ENCODE data around the gene SRM. TPM values are rescaled to one million over a fixed set of nuclear protein-coding genes. Genes with fewer than 3 reads are reported as not detected.
A peak's percentile ranks its signal among the peaks of the same experiment; 100 is the strongest.

The SRM gene
- total RNA-seq, 2 donors from 2014 or later, result 106 to 107 TPM

DNA sequence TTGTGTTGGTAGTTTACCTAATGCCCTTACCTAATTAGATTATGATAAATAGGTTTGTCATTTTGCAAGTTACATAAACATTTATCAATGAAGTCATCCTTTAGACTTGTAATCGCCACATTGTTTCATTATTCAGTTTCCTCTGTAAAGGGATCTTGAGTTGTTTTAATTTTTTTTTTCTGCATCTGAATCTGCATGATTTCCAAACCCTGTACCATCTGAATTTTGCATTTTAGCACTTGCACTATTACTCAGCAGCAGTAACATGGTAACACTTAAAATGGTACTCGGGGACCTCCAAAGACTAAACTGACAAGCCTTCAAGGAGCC, 35.0 kb downstream of the SRM start:
- no peaks in the 10 kb centered on the region for H3K27me3 ChIP-seq (ENCODE audit: control insufficient read depth, insufficient read depth, low read length, poor library complexity, severe bottlenecking)
- H3K27me3 Mint-ChIP-seq (ENCODE audit: insufficient read depth), result no peaks in the 10 kb centered on the region
- H3K9me3 Mint-ChIP-seq, result no peaks in the 10 kb centered on the region
- peaks cover 87% of the 10 kb centered on the region for H3K36me3 ChIP-seq (ENCODE audit: control insufficient read depth, insufficient read depth, low read length)
- peaks cover 3% of the 10 kb centered on the region for H3K4me1 ChIP-seq (ENCODE audit: control insufficient read depth, insufficient read depth, low read length)
- no peak for DNase-seq
- H3K27ac ChIP-seq (ENCODE audit: low read depth, low read length), result no peak overlapping the region
- H3K9me3 ChIP-seq (ENCODE audit: control insufficient read depth, low read length), result no peaks in the 10 kb centered on the region
- 88% methylated on average over 2 of the region's 2 CpGs; no CpG with 5 or more reads in 1 of the 2 experiments for WGBS, 2 experiments (ENCODE audit: insufficient coverage in 1 of 2, insufficient read length in 1 of 2)
- H3K36me3 Mint-ChIP-seq (ENCODE audit: low read depth), result peaks cover 84% of the 10 kb centered on the region
- no peak overlapping the region for H3K9ac ChIP-seq (ENCODE audit: extremely low read depth, low read length, poor library complexity, severe bottlenecking)
- H3K4me1 Mint-ChIP-seq, result peaks cover 29% of the 10 kb centered on the region
- peak overlapping the region; percentile 16 for H3K4me3 ChIP-seq (ENCODE audit: low read length)
- peak overlapping the region; percentile 42 for H3K27ac Mint-ChIP-seq
- TF ChIP-seq, protein P1, sequence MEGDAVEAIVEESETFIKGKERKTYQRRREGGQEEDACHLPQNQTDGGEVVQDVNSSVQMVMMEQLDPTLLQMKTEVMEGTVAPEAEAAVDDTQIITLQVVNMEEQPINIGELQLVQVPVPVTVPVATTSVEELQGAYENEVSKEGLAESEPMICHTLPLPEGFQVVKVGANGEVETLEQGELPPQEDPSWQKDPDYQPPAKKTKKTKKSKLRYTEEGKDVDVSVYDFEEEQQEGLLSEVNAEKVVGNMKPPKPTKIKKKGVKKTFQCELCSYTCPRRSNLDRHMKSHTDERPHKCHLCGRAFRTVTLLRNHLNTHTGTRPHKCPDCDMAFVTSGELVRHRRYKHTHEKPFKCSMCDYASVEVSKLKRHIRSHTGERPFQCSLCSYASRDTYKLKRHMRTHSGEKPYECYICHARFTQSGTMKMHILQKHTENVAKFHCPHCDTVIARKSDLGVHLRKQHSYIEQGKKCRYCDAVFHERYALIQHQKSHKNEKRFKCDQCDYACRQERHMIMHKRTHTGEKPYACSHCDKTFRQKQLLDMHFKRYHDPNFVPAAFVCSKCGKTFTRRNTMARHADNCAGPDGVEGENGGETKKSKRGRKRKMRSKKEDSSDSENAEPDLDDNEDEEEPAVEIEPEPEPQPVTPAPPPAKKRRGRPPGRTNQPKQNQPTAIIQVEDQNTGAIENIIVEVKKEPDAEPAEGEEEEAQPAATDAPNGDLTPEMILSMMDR (conservative IDR thresholded peaks at IDR 0.05), result no peak
- H3K4me3 Mint-ChIP-seq, result no peak overlapping the region

DNA sequence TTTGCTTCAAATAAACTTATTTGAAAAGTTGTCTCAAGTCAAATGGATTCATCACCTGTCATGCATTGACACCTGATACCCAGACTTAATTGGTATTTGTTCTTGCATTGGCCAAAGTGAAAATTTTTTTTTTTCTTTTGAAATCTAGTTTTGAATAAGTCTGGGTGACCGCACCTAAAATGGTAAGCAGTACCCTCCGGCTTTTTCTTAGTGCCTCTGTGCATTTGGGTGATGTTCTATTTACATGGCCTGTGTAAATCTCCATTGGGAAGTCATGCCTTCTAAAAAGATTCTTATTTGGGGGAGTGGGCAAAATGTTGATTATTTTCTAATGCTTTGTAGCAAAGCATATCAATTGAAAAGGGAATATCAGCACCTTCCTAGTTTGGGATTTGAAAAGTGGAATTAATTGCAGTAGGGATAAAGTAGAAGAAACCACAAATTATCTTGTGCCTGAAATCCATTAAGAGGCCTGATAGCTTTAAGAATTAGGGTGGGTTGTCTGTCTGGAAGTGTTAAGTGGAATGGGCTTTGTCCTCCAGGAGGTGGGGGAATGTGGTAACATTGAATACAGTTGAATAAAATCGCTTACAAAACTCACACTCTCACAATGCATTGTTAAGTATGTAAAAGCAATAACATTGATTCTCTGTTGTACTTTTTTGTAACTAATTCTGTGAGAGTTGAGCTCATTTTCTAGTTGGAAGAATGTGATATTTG, 35.5 kb downstream of the SRM start:
- Histone ChIP-seq H3K4me3 (ENCODE audit: low read length) (peak overlapping the region; percentile 16), H3K9ac (ENCODE audit: extremely low read depth, low read length, poor library complexity, severe bottlenecking) (no peak overlapping the region), H3K27me3 (ENCODE audit: control insufficient read depth, insufficient read depth, low read length, poor library complexity, severe bottlenecking) (no peaks in the 10 kb centered on the region), H3K4me1 (ENCODE audit: control insufficient read depth, insufficient read depth, low read length) (peaks cover 3% of the 10 kb centered on the region), H3K36me3 (ENCODE audit: control insufficient read depth, insufficient read depth, low read length) (peaks cover 88% of the 10 kb centered on the region), H3K27ac (ENCODE audit: low read depth, low read length) (no peak overlapping the region), H3K9me3 (ENCODE audit: control insufficient read depth, low read length) (no peaks in the 10 kb centered on the region)
- Mint-ChIP-seq H3K27me3 (ENCODE audit: insufficient read depth) (no peaks in the 10 kb centered on the region), H3K27ac (peak overlapping the region; percentile 42), H3K4me1 (peaks cover 29% of the 10 kb centered on the region), H3K9me3 (no peaks in the 10 kb centered on the region), H3K36me3 (ENCODE audit: low read depth) (peaks cover 87% of the 10 kb centered on the region), H3K4me3 (peak overlapping the region; percentile 5)
- TF ChIP-seq, protein P1 (conservative IDR thresholded peaks at IDR 0.05), result no peak
- 96% methylated on average over 2 of the region's 3 CpGs; no CpG with 5 or more reads in 1 of the 2 experiments for WGBS, 2 experiments (ENCODE audit: insufficient coverage in 1 of 2, insufficient read length in 1 of 2)
- DNase-seq, result no peak

DNA sequence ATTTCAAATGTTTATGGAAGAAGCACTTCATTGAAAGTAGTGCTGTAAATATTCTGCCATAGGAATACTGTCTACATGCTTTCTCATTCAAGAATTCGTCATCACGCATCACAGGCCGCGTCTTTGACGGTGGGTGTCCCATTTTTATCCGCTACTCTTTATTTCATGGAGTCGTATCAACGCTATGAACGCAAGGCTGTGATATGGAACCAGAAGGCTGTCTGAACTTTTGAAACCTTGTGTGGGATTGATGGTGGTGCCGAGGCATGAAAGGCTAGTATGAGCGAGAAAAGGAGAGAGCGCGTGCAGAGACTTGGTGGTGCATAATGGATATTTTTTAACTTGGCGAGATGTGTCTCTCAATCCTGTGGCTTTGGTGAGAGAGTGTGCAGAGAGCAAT, 36.6 kb downstream of the SRM start:
- TF ChIP-seq, protein P1 (conservative IDR thresholded peaks at IDR 0.05), result no peak
- Histone ChIP-seq H3K9ac (ENCODE audit: extremely low read depth, low read length, poor library complexity, severe bottlenecking) (no peak overlapping the region), H3K9me3 (ENCODE audit: control insufficient read depth, low read length) (no peaks in the 10 kb centered on the region), H3K4me3 (ENCODE audit: low read length) (no peak overlapping the region), H3K27ac (ENCODE audit: low read depth, low read length) (no peak overlapping the region), H3K27me3 (ENCODE audit: control insufficient read depth, insufficient read depth, low read length, poor library complexity, severe bottlenecking) (no peaks in the 10 kb centered on the region), H3K4me1 (ENCODE audit: control insufficient read depth, insufficient read depth, low read length) (peaks cover 3% of the 10 kb centered on the region), H3K36me3 (ENCODE audit: control insufficient read depth, insufficient read depth, low read length) (peaks cover 95% of the 10 kb centered on the region)
- Mint-ChIP-seq H3K9me3 (no peaks in the 10 kb centered on the region), H3K4me1 (peaks cover 29% of the 10 kb centered on the region), H3K27me3 (ENCODE audit: insufficient read depth) (no peaks in the 10 kb centered on the region), H3K27ac (no peak overlapping the region), H3K36me3 (ENCODE audit: low read depth) (peaks cover 96% of the 10 kb centered on the region), H3K4me3 (no peak overlapping the region)
- 98 to 99% methylated on average over 14 of the region's 14 CpGs for WGBS, 2 experiments (ENCODE audit: insufficient coverage in 1 of 2, insufficient read length in 1 of 2)
- DNase-seq, result no peak

All from endodermal cell (in vitro differentiated cells).